8988T (cell line): ENCODE measurements around the gene HSPB2.
"Not testable (repeated sequence)": the region's sequence is repeated elsewhere in the genome, so short reads cannot be mapped to it uniquely, and the experiment has no call there.

Experiments
- DNase-seq: peaks from one replicate; pipeline ENCODE4 v3.0.0; 2011

Gene HSPB2

DNA sequence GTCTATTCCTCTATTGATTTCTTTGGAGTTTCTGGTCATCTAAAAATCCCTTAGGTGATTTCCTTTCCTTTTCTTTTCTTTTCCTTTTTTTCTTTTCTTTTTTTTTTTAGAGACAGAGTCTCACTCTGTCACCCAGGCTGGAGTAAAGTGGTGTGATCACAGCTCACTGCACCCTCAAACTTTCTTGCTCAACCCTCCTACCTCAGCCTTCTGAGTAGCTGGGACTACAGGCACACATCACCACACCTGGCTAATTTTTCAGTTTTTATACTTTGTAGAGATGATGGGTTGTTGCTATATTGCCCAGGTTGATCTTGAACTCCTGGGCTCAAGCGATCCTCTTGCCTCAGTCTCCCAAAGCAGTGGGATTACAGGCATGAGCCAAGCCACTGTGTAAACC is 4.2 kb downstream of the HSPB2 start:
- no peak for DNase-seq

DNA sequence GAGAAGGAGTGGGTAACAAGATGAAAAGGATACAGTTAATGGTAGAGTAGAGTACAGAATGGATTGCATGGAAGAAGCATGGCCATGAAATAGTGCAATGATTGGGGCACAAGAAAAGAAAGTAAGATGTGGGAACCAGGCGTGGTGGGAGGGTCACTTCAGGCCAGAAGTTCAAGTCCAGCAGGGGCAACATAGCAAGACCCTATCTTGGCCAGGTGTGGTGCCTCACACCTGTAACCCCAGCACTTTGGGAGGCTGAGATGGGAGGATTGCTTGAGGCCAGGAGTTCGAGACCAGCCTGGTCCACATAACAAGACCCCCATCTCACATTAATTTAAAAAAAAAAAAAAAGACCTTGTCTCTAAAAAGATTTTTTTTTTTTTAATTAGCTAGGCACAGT is 4.8 kb downstream of the HSPB2 start:
- no peak for DNase-seq

GRCh38 chr11:111917788-111918187 is 5.3 kb downstream of the HSPB2 start:
- no peak for DNase-seq

DNA sequence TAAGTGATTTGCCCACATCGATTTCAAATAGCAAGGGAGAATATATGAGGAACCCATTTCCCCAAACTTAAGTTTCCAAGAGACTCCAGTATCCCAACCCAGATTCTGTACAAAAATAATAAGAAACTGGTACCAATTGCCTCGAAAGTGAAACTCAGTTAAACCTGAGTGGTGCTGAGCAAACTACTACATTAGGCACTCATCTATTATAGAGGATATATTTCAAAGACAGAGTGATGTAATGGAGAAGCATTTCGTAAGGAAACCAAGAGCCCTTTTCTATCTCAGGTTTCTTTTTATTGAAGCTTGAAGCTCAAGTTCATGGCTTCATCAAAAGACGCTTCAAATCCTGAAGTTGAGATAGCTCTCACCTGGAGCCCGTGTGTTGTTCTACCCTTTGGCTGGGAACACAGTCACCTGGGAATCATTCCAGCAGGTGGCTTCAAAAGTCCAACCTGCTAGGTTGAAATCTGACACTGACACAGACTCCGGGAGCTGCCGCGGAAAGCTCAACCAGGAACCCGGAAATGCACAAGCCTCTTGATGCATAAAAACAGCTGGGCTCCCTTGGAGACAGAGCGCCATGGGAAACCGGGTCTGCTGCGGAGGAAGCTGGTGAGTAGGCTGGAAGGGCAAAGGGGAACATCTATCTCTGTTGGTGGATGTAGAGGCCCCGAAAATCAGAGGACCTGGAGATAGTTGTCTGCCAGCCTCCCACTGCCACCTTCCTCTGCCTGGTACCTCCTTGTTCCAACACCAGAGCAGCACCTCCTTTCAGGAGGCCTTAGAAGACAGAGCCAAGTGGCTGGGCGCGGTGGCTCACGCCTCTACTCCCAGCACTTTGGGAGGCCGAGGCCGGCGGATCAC is 6.1 kb downstream of the HSPB2 start, which contains the start of gene C11orf52:
C11orf52 (plus strand) TSS at position 524 of the 867 bp plus-strand sequence; CDS start at position 584, 60 bp downstream.
- no peak for DNase-seq

DNA sequence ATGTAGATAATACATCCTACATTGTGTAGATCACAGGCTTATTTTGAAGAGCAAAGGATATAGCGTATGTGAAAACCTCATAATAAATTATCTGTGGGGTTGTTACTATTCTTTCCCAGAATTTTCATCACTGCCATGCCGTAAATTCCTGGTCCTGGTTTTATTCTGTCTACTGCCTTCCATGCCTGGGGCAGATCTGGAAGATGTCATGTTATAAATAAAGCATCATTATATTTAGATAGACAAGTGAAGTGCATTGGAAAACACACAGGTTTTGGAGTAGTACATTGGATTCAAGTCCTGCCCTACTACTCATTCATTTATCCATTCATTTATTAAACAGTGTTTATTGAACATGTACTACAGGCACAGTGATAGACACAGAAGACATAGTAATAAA is 8.4 kb downstream of the HSPB2 start:
- no peak for DNase-seq

- no peak for DNase-seq
These were observed 9.2 kb downstream of the HSPB2 start for GRCh38 chr11:111921541-111922230.

GRCh38 chr11:111922803-111923202 is 10.3 kb downstream of the HSPB2 start:
- no peak for DNase-seq

DNA sequence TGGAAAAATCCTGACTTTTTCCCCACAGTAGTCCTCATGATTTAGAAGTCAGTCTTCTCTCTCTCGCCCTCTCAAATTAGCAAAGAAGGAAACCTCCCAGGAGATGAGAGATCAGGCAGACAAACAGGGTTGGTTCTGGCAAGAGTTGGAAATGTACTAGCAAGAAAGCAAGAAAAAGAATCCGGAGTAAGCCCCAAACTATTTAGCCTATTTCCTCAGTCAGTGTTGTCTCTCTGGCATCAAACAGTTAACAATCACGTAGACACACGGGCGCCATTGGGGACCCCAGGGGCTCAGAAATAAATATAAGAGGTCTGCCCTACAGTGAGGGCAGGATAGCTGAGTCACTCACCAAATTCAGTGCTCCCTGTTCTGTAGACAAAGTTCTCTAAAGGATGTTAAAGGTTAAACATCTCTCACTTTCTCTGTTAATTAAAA is 10.8 kb downstream of the HSPB2 start:
- no peak for DNase-seq

DNA sequence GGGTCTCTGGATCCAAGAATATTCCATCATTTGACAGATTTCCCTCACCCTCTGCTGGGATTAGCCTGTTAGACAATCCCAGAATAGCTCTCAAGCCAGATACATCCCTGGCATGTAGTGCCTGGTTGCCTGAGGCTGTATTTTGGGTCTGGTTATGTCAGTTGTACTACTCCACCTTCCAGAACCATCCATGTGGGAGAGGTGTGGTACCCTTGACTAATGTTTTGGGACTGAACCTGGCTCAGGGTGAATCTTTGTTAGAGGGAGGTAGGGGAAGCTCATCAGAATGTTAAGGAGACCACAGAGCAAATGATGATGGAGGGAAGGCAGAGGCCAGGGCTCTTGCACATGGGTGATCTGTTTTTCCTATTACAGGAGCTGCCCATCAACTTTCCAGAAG is 11.4 kb downstream of the HSPB2 start:
- no peak for DNase-seq

DNA sequence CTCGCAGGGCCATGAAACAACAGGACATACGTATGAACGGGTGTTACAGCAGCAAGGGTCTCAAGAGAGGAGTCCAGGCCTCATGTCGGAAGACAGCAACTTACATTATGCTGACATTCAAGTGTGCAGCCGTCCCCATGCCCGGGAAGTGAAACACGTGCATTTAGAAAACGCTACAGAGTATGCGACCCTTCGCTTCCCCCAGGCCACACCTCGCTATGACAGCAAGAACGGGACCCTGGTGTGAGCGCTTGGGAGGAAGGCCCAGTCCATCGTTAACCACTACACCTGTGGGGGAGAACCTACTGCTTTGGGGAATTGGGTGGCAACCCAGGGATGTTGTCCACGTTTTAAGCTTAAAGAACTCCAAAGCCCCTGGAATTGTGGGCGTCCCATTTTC is 13.4 kb downstream of the HSPB2 start:
- no peak for DNase-seq

DNA sequence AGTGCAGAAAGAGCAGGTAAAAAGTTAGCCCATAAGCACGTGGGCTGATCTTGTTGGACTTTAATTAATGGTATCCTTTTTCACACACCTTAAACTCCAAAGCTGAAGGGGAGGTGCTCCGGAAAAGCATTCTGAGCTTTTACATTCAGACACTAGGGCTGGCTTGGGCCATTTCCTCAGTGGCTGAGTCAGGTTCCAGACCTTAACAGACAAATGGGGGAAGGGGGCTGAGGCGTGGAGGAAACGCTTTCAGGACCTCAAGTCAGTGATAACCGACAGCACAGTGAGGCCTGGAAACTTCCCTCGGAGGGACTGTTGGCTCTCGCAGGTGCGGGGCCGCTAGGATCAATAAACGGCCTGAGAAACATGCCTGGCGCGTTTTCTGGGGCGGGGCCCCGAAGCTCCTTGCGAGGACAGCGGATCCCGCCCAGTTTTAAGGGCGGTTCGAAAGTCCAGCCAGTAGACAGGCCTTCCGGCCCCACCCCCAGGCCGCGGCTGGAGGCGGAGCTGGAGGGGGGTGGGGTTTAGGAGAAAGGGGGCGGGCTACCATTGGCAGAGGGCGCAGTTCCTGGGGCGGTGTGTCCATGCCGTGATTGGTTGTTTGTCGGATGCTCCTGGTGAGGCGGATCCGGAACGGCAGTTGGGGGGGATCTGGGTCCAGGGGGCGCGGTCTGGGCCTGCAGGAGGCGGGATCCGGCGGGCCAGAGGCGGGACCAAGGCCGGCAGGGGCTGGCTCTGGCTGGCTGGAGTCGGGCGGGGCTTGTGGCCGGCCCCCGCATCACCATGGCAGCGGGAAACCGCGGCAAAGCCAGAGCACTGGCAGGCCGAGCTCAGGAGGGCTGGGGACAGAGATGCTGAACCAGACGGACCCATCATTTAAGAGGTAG is 14.2 kb downstream of the HSPB2 start:
- peak; percentile 92 for DNase-seq

GRCh38 chr11:111930472-111930871 is 17.9 kb downstream of the HSPB2 start:
- no peak for DNase-seq

DNA sequence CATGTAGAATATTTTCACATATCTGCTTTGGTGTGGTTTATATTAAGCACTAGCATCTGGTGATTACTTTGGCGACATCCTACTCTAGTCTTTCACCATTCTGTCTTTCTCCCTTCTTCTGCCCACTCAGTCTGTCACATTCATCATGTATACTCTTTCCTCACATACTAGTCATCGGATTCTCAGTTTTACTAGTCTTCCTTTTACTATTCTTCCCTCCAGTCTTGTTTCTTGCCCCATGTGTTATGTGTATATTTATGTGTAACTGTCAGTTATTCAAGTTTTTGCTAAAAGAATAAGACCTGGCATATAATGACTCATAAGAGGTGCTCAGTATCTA is 20.0 kb downstream of the HSPB2 start:
- no peak for DNase-seq

DNA sequence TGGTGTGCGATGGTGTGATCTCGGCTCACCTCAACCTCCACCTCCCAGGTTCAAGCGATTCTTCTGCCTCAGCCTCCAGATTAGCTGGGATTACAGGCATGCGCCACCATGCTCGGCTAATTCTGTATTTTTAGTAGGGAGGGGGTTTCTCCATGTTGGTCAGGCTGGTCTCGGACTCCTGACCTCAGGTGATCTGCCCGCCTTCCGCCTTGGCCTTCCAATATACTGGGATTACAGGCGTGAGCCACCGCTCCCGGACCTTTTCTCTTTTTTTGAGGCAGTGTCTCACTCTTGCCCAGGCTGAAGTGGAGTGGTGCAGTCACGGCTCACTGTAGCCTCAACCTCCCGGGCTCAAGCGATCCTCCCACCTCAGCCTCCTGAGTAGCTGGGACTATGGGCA is 20.6 kb downstream of the HSPB2 start:
- not testable (repeated sequence) for DNase-seq

GRCh38 chr11:111933872-111934271 is 21.3 kb downstream of the HSPB2 start:
- no peak for DNase-seq

DNA sequence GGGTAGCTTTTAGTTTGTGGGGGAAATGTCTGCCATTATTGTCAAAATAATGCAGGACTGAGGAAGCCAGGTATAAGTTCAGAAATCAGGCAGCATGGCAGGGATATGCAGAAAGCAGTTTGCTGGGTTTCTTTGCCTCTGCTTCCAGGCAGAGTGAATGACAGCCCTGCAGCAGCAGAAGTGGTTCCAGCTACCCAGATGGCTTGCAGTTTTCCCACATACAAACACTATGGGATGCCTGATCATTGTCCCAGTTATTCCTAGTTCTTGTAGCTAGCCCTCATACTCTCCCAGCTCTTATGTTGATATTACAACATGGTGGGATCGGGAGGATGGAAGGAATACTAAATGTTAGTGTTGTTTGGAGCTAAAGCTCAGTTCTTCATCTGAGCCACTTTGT is 21.8 kb downstream of the HSPB2 start:
- DNase-seq, result no peak

DNA sequence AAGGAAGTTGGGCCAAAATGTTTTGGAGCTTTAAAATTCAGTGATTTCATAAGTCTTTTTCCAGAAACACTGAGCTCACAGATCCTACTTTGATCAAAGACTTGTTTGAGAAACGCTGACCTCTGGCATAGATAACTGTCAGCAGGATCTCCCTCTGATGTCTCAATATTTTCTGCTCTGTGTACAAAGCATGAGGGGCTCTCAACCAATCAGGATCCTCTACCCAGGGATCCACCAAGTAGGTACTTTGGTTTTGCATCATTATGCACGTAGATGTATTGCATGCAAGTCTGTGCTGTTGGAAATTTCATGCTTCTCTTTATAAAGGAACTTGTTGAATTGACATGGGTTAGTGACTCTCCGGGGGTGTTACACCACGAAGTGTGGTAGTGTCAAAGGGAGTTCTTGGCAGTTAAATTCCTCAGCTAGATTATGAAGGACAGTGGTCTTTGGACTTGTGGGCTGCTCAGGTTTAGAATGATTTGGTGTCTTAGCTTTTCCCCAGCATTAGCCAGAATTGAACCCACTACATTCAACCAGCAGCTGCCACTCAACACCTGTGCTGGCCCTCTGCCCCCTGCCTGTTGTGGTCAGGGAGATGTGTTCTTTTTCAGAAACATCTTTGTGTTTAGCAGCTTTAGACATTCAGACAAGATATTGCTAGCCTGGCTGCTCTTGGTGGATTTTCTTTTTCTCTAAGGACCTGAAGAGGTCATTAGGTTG is 22.9 kb downstream of the HSPB2 start:
- DNase-seq, result no peak

DNA sequence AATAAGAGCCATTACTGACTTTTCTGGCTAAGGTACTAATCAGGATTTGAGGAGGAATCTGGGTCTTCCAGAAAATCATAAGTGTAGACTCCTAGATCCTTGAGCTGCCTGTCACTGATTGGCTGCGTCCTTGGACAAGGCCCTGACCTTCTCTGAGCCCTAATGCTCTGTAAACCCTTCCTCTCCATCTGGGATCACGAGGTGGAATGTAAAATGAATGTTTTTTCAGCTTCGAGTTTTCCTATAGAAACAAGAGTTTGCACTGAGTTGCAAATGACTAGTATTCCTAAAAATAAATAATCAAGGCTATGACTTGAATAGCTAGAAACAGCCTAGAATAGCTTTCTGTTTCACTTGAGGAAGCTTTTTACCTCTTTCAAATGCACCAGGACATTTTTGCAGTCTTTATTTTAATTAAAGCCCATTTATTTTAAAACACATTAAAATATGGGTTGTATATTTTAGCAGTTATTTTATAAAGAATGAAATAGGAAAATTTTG is 23.6 kb downstream of the HSPB2 start:
- no peak for DNase-seq

- DNase-seq, result no peak
These were observed 24.9 kb downstream of the HSPB2 start for GRCh38 chr11:111937461-111937769.

GRCh38 chr11:111937844-111938243 is 25.3 kb downstream of the HSPB2 start:
- DNase-seq, result no peak

- DNase-seq, result no peak
These were observed 26.2 kb downstream of the HSPB2 start for GRCh38 chr11:111938687-111939160.

DNA sequence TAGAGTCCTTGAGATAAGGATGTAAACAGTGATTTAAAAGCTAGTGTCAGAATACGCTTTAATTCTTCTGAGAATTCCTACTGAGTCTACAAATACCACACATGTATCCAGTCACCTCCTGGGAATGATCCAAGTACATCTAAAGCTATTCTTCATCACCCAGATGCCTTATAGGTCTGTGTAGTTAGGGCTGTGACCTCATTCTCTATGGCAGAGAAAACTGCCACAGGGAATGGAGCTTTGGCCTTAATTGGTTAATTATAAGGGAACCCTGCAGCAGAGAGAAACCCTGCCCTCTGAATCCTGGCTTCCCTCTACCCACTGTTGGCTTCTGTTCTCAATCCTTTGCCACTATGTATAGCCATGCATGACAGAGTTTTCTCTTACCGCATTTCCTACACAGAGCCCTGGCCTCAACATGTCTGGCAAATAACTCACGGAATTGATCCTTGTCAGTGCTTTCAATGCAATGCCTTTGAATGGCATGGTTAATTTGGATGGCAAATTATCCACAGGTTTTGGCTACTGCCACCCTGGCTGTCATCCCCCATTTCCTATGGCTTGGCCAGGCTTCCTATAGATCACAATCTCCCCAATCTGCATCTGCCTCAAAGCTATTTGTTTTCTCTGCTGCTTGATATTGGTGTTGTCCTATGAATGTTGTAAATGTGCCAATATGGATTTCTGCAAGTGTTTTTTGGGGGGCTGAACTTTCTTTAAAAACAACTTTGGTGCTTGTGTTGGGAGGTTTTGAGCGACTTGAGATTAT is 27.5 kb downstream of the HSPB2 start:
- DNase-seq, result no peak
